Body of pancreas (tissue), 4 donors: Measurements from ENCODE around the gene PCDH9. TPM values are rescaled to one million over a fixed set of nuclear protein-coding genes. Genes with fewer than 3 reads are reported as not detected.

Experiments used
- ATAC-seq: fragments of 150-250 bp; one replicate; pipeline ENCODE4 v1.9.1; 2016
- DNase-seq, 4 donors: peaks; one replicate each; pipeline ENCODE4 v3.0.0-alpha.2; 2019
- H3K27ac ChIP-seq, 4 donors: fragments of 200-600 bp; sonication (generic); 1 replicate in 3 of 4; 2 replicates in 1 of 4; pipeline versions ENCODE4 v1.5.1 to v1.6.1; 2016 to 2019; ENCODE audit warnings: mild to moderate bottlenecking in 1 of 4, mixed read lengths in 1 of 4, moderate library complexity in 1 of 4
- H3K27me3 ChIP-seq, 2 donors: fragments of 200-600 bp; sonication (generic); one replicate each; pipeline ENCODE4 v1.6.0; 2016; ENCODE audit warnings: mild to moderate bottlenecking in 1 of 2
- H3K36me3 ChIP-seq, 2 donors: fragments of 200-600 bp; sonication (generic); replicated peaks in 1 of 2; 2 replicates each; pipeline ENCODE4 v1.5.1; 2016; ENCODE audit warnings: low read depth in 2 of 2; ENCODE audit not compliant: insufficient read depth in 1 of 2
- H3K4me1 ChIP-seq: fragments of 200-600 bp; sonication (generic); one replicate; pipeline ENCODE4 v1.6.0; 2016
- H3K4me3 ChIP-seq, 2 donors: fragments of 200-600 bp; sonication (generic); 1 replicate in 1 of 2; 2 replicates in 1 of 2; pipeline ENCODE4 v1.5.1; 2016 to 2019
- H3K9me3 ChIP-seq, 3 donors: fragments of 200-600 bp; sonication (generic); 1 replicate in 2 of 3; 2 replicates in 1 of 3; pipeline ENCODE4 v1.5.1; 2016
- CTCF ChIP-seq, 7 experiments: fragments of 450-650 bp in 4 of 7; fragments of 200-600 bp in 3 of 7; sonication (generic) in 3 of 7; IDR thresholded peaks; one replicate each; pipeline ENCODE4 v1.5.1; 2016 to 2019; ENCODE audit warnings: antibody characterized with exemption in 7 of 7
- POLR2A ChIP-seq, 3 donors: fragments of 450-650 bp; IDR thresholded peaks; one replicate each; pipeline ENCODE4 v1.6.1; 2016; ENCODE audit warnings: antibody characterized with exemption in 3 of 3, mild to moderate bottlenecking in 2 of 3
- WGBS, 2 donors: methylation state at CpG; one replicate each; pipeline ENCODE4 v1.1.5; 2017; 5-methylcytosine and 5-hydroxymethylcytosine counted together
- intact Hi-C: fragments of 100-400 bp; cut with DNase I; formaldehyde crosslinking; loops from one replicate; pipeline ENCODE4 v1.15.1; 2023
- total RNA-seq, 2 donors: library from RNA; depleted of rRNA; stranded (reverse); fragments of >200 nt; gene quantifications; one replicate each; pipeline ENCODE4 v1.1.0, GENCODE V29; 2016

PCDH9 gene
- total RNA-seq, 2 donors from 2014 or later = 3.6 to 3.9 TPM

DNA sequence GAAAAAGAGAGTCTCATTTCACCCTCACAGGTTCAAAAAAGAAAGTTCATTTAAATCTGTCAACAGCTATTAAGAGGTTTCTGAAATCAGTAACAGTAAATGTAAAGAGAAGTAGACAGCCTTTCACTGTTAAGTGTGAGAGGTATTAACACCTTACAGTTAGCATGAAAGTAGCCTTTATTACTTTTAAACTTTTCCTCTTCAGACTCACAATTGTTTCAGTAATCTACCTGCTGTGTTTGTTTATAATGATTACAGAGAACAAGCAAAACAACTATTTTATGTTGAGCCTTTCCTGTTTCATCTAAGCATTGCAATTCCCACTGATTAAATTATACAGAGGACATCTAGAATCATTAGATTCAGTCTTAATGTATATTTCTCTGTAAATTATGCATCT, 159.8 kb downstream of the PCDH9 start:
- intact Hi-C loops = no loop called here
- Histone ChIP-seq H3K27ac (no peak overlapping the region), H3K27me3 (no peaks in the 10 kb centered on the region), H3K4me3 (no peak overlapping the region), H3K36me3 (no peaks in the 10 kb centered on the region), H3K4me1 (no peaks in the 10 kb centered on the region), H3K9me3 (no peaks in the 10 kb centered on the region)
- ATAC-seq = no peak
- TF ChIP-seq CTCF (IDR thresholded peaks at IDR 0.05) (no peak), POLR2A (IDR thresholded peaks at IDR 0.05) (no peak)
- DNase-seq = no peak

- H3K36me3 ChIP-seq = no peaks in the 10 kb centered on the region
- 82 to 88% methylated on average over 3 of the region's 3 CpGs for WGBS, 2 donors
- intact Hi-C loops = no loop called here
- no peak for DNase-seq
- no peaks in the 10 kb centered on the region for H3K4me1 ChIP-seq
- no peak overlapping the region for H3K27ac ChIP-seq
- H3K9me3 ChIP-seq = no peaks in the 10 kb centered on the region
- ATAC-seq = no peak
- TF ChIP-seq CTCF (IDR thresholded peaks at IDR 0.05) = no peak
- TF ChIP-seq POLR2A (IDR thresholded peaks at IDR 0.05) = no peak
- no peaks in the 10 kb centered on the region for H3K27me3 ChIP-seq
- H3K4me3 ChIP-seq = no peak overlapping the region
These were observed 160.9 kb downstream of the PCDH9 start for GRCh38 chr13:67069117-67069767.

DNA sequence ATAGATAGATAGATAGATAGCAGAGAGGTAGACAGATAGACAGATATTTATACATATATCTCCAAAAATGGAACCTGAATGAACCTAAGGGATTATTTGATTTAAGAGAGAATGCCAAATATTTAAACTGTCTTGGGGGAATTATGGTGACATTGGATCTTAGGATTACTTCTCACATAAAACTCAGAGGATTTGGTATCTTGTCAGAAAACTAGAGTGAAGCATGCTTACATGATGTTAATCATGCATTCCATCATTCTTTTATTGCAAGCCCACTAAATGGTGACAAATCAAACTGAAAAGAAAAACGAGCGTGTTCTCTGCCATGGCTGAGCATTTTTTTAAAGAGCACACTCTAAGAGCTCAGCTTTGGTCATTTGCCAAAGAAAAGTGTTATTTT, 165.2 kb downstream of the PCDH9 start:
- 67 to 79% methylated on average over 2 of the region's 2 CpGs for WGBS, 2 donors
- no peak overlapping the region for H3K27ac ChIP-seq
- H3K4me1 ChIP-seq = no peaks in the 10 kb centered on the region
- H3K9me3 ChIP-seq = no peaks in the 10 kb centered on the region
- DNase-seq = no peak
- no peaks in the 10 kb centered on the region for H3K27me3 ChIP-seq
- intact Hi-C loops = no loop called here
- H3K36me3 ChIP-seq = no peaks in the 10 kb centered on the region
- TF ChIP-seq CTCF (IDR thresholded peaks at IDR 0.05) (no peak), POLR2A (IDR thresholded peaks at IDR 0.05) (no peak)
- no peak for ATAC-seq
- no peak overlapping the region for H3K4me3 ChIP-seq

GRCh38 chr13:67063036-67063435, 167.1 kb downstream of the PCDH9 start:
- no peaks in the 10 kb centered on the region for H3K27me3 ChIP-seq
- TF ChIP-seq CTCF (IDR thresholded peaks at IDR 0.05) (no peak), POLR2A (IDR thresholded peaks at IDR 0.05) (no peak)
- DNase-seq (no peak), ATAC-seq (no peak)
- H3K4me3 ChIP-seq = no peak overlapping the region
- no peaks in the 10 kb centered on the region for H3K36me3 ChIP-seq
- no peaks in the 10 kb centered on the region for H3K4me1 ChIP-seq
- intact Hi-C loops = no loop called here
- H3K27ac ChIP-seq = no peak overlapping the region
- no peaks in the 10 kb centered on the region for H3K9me3 ChIP-seq
- 87 to 92% methylated on average over 3 of the region's 3 CpGs for WGBS, 2 donors

GRCh38 chr13:67062160-67062559, 168.0 kb downstream of the PCDH9 start:
- no peaks in the 10 kb centered on the region for H3K9me3 ChIP-seq
- no peaks in the 10 kb centered on the region for H3K36me3 ChIP-seq
- H3K27ac ChIP-seq = no peak overlapping the region
- H3K27me3 ChIP-seq = no peaks in the 10 kb centered on the region
- no peaks in the 10 kb centered on the region for H3K4me1 ChIP-seq
- no peak for ATAC-seq
- TF ChIP-seq CTCF (IDR thresholded peaks at IDR 0.05) = no peak
- TF ChIP-seq POLR2A (IDR thresholded peaks at IDR 0.05) = no peak
- H3K4me3 ChIP-seq = no peak overlapping the region
- no peak for DNase-seq
- intact Hi-C loops = no loop called here
